Activated naive CD8-positive, alpha-beta T cell treated with anti-CD3 and anti-CD28 coated beads for 36 hours (primary cell): ENCODE results near the gene GPR87. TPM values are rescaled to one million over a fixed set of nuclear protein-coding genes. Genes with fewer than 3 reads are reported as not detected.
A peak's percentile ranks its signal among the peaks of the same experiment; 100 is the strongest.

ENCODE experiments used
- DNase-seq: peaks from one replicate; pipeline ENCODE4 v3.0.0; 2021
- H3K27ac Mint-ChIP-seq: one replicate; pipeline ENCODE4 v1.8.0; 2022; ENCODE audit warnings: mild to moderate bottlenecking, moderate library complexity, mixed read lengths
- H3K27me3 Mint-ChIP-seq: one replicate; pipeline ENCODE4 v1.8.0; 2022; ENCODE audit warnings: mild to moderate bottlenecking, mixed read lengths
- H3K36me3 Mint-ChIP-seq: one replicate; pipeline ENCODE4 v1.8.0; 2021; ENCODE audit warnings: mild to moderate bottlenecking, mixed read lengths
- H3K4me1 Mint-ChIP-seq: one replicate; pipeline ENCODE4 v1.8.0; 2021; ENCODE audit warnings: mixed read lengths
- H3K4me3 Mint-ChIP-seq: one replicate; pipeline ENCODE4 v1.8.0; 2022; ENCODE audit warnings: mild to moderate bottlenecking, moderate library complexity, mixed read lengths
- H3K9me3 Mint-ChIP-seq: one replicate; pipeline ENCODE4 v1.8.0; 2022; ENCODE audit warnings: mixed read lengths
- total RNA-seq, 2 experiments: library from RNA; stranded (reverse); gene quantifications; one replicate each; pipeline ENCODE4 v1.2.3, GENCODE V29; 2021

GPR87 gene
- total RNA-seq, 2 experiments from 2014 or later: not detected

GRCh38 chr3:151282921-151283320 is 33.7 kb downstream of the GPR87 start:
- no peaks in the 10 kb centered on the region for H3K9me3 Mint-ChIP-seq
- no peak for DNase-seq
- H3K4me1 Mint-ChIP-seq: peaks cover 42% of the 10 kb centered on the region
- H3K27me3 Mint-ChIP-seq: no peaks in the 10 kb centered on the region
- no peaks in the 10 kb centered on the region for H3K36me3 Mint-ChIP-seq
- no peak overlapping the region for H3K27ac Mint-ChIP-seq
- H3K4me3 Mint-ChIP-seq: no peak overlapping the region

- Mint-ChIP-seq H3K27me3 (no peaks in the 10 kb centered on the region), H3K4me1 (peaks cover 46% of the 10 kb centered on the region), H3K36me3 (no peaks in the 10 kb centered on the region), H3K27ac (no peak overlapping the region), H3K9me3 (no peaks in the 10 kb centered on the region), H3K4me3 (no peak overlapping the region)
- no peak for DNase-seq
Observed at GRCh38 chr3:151281671-151282324, 34.8 kb downstream of the GPR87 start.

GRCh38 chr3:151278230-151278629 is 38.4 kb downstream of the GPR87 start, which contains the start of gene P2RY14:
TSS of gene P2RY14 (minus strand) at chr3:151278542. CDS start at chr3:151214316, 64,226 bp downstream.
- peaks cover 61% of the 10 kb centered on the region for H3K4me1 Mint-ChIP-seq
- H3K27ac Mint-ChIP-seq: peak within 1 kb of the TSS; percentile 83
- H3K27me3 Mint-ChIP-seq: no peaks in the 10 kb centered on the region
- no peak for DNase-seq
- no peaks in the 10 kb centered on the region for H3K9me3 Mint-ChIP-seq
- H3K36me3 Mint-ChIP-seq: peaks cover 7% of the 10 kb centered on the region
- peak within 1 kb of the TSS; percentile 55 for H3K4me3 Mint-ChIP-seq

- peak overlapping the region; percentile 91 for H3K27ac Mint-ChIP-seq
- peak overlapping the region; percentile 79 for H3K4me3 Mint-ChIP-seq
- H3K4me1 Mint-ChIP-seq: peaks cover 51% of the 10 kb centered on the region
Observed at GRCh38 chr3:151276687-151277042, 40.0 kb downstream of the GPR87 start.

GRCh38 chr3:151276038-151276686 is 40.5 kb downstream of the GPR87 start:
- peak overlapping the region; percentile 91 for H3K27ac Mint-ChIP-seq
- peaks cover 54% of the 10 kb centered on the region for H3K4me1 Mint-ChIP-seq
- DNase-seq: no peak
- peak overlapping the region; percentile 79 for H3K4me3 Mint-ChIP-seq
- H3K27me3 Mint-ChIP-seq: no peaks in the 10 kb centered on the region
- peaks cover 7% of the 10 kb centered on the region for H3K36me3 Mint-ChIP-seq
- no peaks in the 10 kb centered on the region for H3K9me3 Mint-ChIP-seq

More at GRCh38 chr3:151276687-151277042, 40.0 kb downstream of the GPR87 start:
- Mint-ChIP-seq H3K9me3 (no peaks in the 10 kb centered on the region), H3K27me3 (no peaks in the 10 kb centered on the region), H3K36me3 (peaks cover 7% of the 10 kb centered on the region)
- DNase-seq: peak; percentile 27

GRCh38 chr3:151275091-151275490 is 41.5 kb downstream of the GPR87 start:
- Mint-ChIP-seq H3K4me1 (peaks cover 54% of the 10 kb centered on the region), H3K27me3 (no peaks in the 10 kb centered on the region), H3K9me3 (no peaks in the 10 kb centered on the region), H3K27ac (no peak overlapping the region), H3K36me3 (peaks cover 7% of the 10 kb centered on the region), H3K4me3 (no peak overlapping the region)
- DNase-seq: no peak

GRCh38 chr3:151269631-151270030 is 47.0 kb downstream of the GPR87 start:
- H3K27me3 Mint-ChIP-seq: no peaks in the 10 kb centered on the region
- peaks cover 10% of the 10 kb centered on the region for H3K36me3 Mint-ChIP-seq
- peaks cover 5% of the 10 kb centered on the region for H3K9me3 Mint-ChIP-seq
- peaks cover 36% of the 10 kb centered on the region for H3K4me1 Mint-ChIP-seq
- H3K27ac Mint-ChIP-seq: no peak overlapping the region
- no peak overlapping the region for H3K4me3 Mint-ChIP-seq
- no peak for DNase-seq

- H3K27me3 Mint-ChIP-seq: no peaks in the 10 kb centered on the region
- H3K36me3 Mint-ChIP-seq: peaks cover 10% of the 10 kb centered on the region
- peak overlapping the region; percentile 88 for H3K27ac Mint-ChIP-seq
- peaks cover 32% of the 10 kb centered on the region for H3K4me1 Mint-ChIP-seq
- peak overlapping the region; percentile 47 for H3K4me3 Mint-ChIP-seq
- peak; percentile 65 for DNase-seq
- H3K9me3 Mint-ChIP-seq: peaks cover 5% of the 10 kb centered on the region
Observed at GRCh38 chr3:151268267-151269235, 48.1 kb downstream of the GPR87 start.

GRCh38 chr3:151267066-151267465 is 49.6 kb downstream of the GPR87 start:
- Mint-ChIP-seq H3K27me3 (no peaks in the 10 kb centered on the region), H3K36me3 (peaks cover 10% of the 10 kb centered on the region), H3K4me3 (no peak overlapping the region), H3K9me3 (peaks cover 5% of the 10 kb centered on the region), H3K27ac (no peak overlapping the region), H3K4me1 (peaks cover 30% of the 10 kb centered on the region)
- no peak for DNase-seq

- H3K4me1 Mint-ChIP-seq: peaks cover 27% of the 10 kb centered on the region
- H3K27me3 Mint-ChIP-seq: no peaks in the 10 kb centered on the region
- H3K27ac Mint-ChIP-seq: no peak overlapping the region
- peaks cover 10% of the 10 kb centered on the region for H3K36me3 Mint-ChIP-seq
- no peak overlapping the region for H3K4me3 Mint-ChIP-seq
- DNase-seq: no peak
- peaks cover 5% of the 10 kb centered on the region for H3K9me3 Mint-ChIP-seq
Observed at GRCh38 chr3:151265866-151266265, 50.8 kb downstream of the GPR87 start.

GRCh38 chr3:151265166-151265565 is 51.5 kb downstream of the GPR87 start:
- no peaks in the 10 kb centered on the region for H3K27me3 Mint-ChIP-seq
- peaks cover 10% of the 10 kb centered on the region for H3K36me3 Mint-ChIP-seq
- peaks cover 24% of the 10 kb centered on the region for H3K4me1 Mint-ChIP-seq
- DNase-seq: no peak
- H3K9me3 Mint-ChIP-seq: peaks cover 5% of the 10 kb centered on the region
- H3K4me3 Mint-ChIP-seq: no peak overlapping the region
- H3K27ac Mint-ChIP-seq: no peak overlapping the region

- Mint-ChIP-seq H3K36me3 (peaks cover 6% of the 10 kb centered on the region), H3K4me3 (no peak overlapping the region), H3K9me3 (peaks cover 2% of the 10 kb centered on the region), H3K4me1 (peaks cover 18% of the 10 kb centered on the region), H3K27ac (no peak overlapping the region), H3K27me3 (peaks cover 4% of the 10 kb centered on the region)
- DNase-seq: no peak
Observed at GRCh38 chr3:151264605-151265004, 52.0 kb downstream of the GPR87 start.

- Mint-ChIP-seq H3K27ac (no peak overlapping the region), H3K4me1 (peaks cover 5% of the 10 kb centered on the region), H3K4me3 (no peak overlapping the region), H3K36me3 (no peaks in the 10 kb centered on the region), H3K9me3 (no peaks in the 10 kb centered on the region), H3K27me3 (peaks cover 4% of the 10 kb centered on the region)
- no peak for DNase-seq
Observed at GRCh38 chr3:151262871-151263525, 53.6 kb downstream of the GPR87 start.

GRCh38 chr3:151259664-151260063 is 57.0 kb downstream of the GPR87 start:
- Mint-ChIP-seq H3K4me1 (no peaks in the 10 kb centered on the region), H3K27me3 (peaks cover 4% of the 10 kb centered on the region), H3K4me3 (no peak overlapping the region), H3K9me3 (no peaks in the 10 kb centered on the region), H3K27ac (no peak overlapping the region), H3K36me3 (no peaks in the 10 kb centered on the region)
- no peak for DNase-seq
